Spleen (tissue), 11 donors: ENCODE results near the gene SMARCD3. TPM values are rescaled to one million over a fixed set of nuclear protein-coding genes. Genes with fewer than 3 reads are reported as not detected.

ENCODE experiments used
- DNase-seq: peaks from one replicate; pipeline ENCODE4 v3.0.0-alpha.2; 2020
- H3K27ac ChIP-seq, 8 donors: fragments of 200-600 bp; sonication (generic) in 7 of 8; 1 replicate in 4 of 8; 2 replicates in 4 of 8; pipeline versions ENCODE4 v1.5.0 to v1.8.0; 2016 to 2021; ENCODE audit warnings: inconsistent platforms in 4 of 8, mild to moderate bottlenecking in 4 of 8, moderate library complexity in 1 of 8
- H3K27me3 ChIP-seq, 7 donors: fragments of 200-600 bp; sonication (generic) in 6 of 7; replicated peaks in 1 of 7; 1 replicate in 4 of 7; 2 replicates in 3 of 7; pipeline versions ENCODE4 v1.5.0 to v1.8.0; 2016 to 2021; ENCODE audit warnings: inconsistent platforms in 3 of 7, mild to moderate bottlenecking in 1 of 7
- H3K36me3 ChIP-seq, 6 donors: fragments of 200-600 bp; sonication (generic) in 5 of 6; 1 replicate in 4 of 6; 2 replicates in 2 of 6; pipeline versions ENCODE4 v1.5.0 to v1.8.0; 2016 to 2021; ENCODE audit warnings: inconsistent platforms in 2 of 6
- H3K4me1 ChIP-seq, 6 donors: fragments of 200-600 bp; sonication (generic) in 5 of 6; 1 replicate in 3 of 6; 2 replicates in 3 of 6; pipeline versions ENCODE4 v1.5.0 to v1.8.0; 2016 to 2021; ENCODE audit warnings: inconsistent platforms in 3 of 6
- H3K4me3 ChIP-seq, 8 donors: fragments of 200-600 bp; sonication (generic) in 7 of 8; 1 replicate in 4 of 8; 2 replicates in 4 of 8; pipeline versions ENCODE4 v1.5.0 to v1.8.0; 2016 to 2021; ENCODE audit warnings: inconsistent platforms in 4 of 8, mild to moderate bottlenecking in 4 of 8, moderate library complexity in 2 of 8
- H3K9me3 ChIP-seq, 8 donors: fragments of 200-600 bp; sonication (generic) in 7 of 8; 1 replicate in 4 of 8; 2 replicates in 4 of 8; pipeline versions ENCODE4 v1.5.0 to v1.8.0; 2016 to 2021; ENCODE audit warnings: inconsistent platforms in 4 of 8
- POLR2A ChIP-seq, 3 donors: fragments of 450-650 bp; IDR thresholded peaks; one replicate each; pipeline ENCODE4 v1.5.1; 2017; ENCODE audit warnings: antibody characterized with exemption in 3 of 3, mild to moderate bottlenecking in 1 of 3
- POLR2AphosphoS5 ChIP-seq, 3 donors: sonication (generic); formaldehyde crosslinking; IDR thresholded peaks; one replicate each; pipeline ENCODE4 v1.5.1; 2017; ENCODE audit warnings: antibody characterized with exemption in 3 of 3
- WGBS, 5 donors: extraction: QIAGEN DNeasy Blood & Tissue Kit in 3 of 5; methylation state at CpG; one replicate each; pipeline versions ENCODE4 v1.1.5 to v1.1.7; 2013 to 2018; 5-methylcytosine and 5-hydroxymethylcytosine counted together
- intact Hi-C: fragments of 100-400 bp; cut with DNase I; formaldehyde crosslinking; loops from one replicate; pipeline ENCODE4 v1.15.0; 2023; ENCODE audit warnings: low total_unique reads
- polyA plus RNA-seq, 3 donors: library from polyadenylated mRNA; stranded (reverse); fragments of 200-250 nt; gene quantifications; one replicate each; pipeline ENCODE4 v1.2.1, GENCODE V29; 2013
- total RNA-seq, 7 donors: library from RNA; depleted of rRNA in 3 of 7; stranded (reverse); fragments of >200 nt in 3 of 7; fragmentation: NEBNext Ultra II Directional in 4 of 7; extraction: Animal tissue kit (Norgen Biotek cat#: 25700) in 4 of 7; gene quantifications; one replicate each; pipeline versions ENCODE4 v1.1.0 to v1.2.1, GENCODE V29; 2016 to 2021
- TF ChIP-seq, protein P1 (sequence below), 11 experiments: fragments of 200-600 bp in 7 of 11; fragments of 450-650 bp in 4 of 11; sonication (generic) in 4 of 11; IDR thresholded peaks in 8 of 11; conservative IDR thresholded peaks in 3 of 11; 1 replicate in 7 of 11; 2 replicates in 4 of 11; pipeline versions ENCODE4 v1.4.0 to v1.8.0; 2016 to 2021; ENCODE audit warnings: antibody characterized with exemption in 11 of 11, inconsistent platforms in 4 of 11, mild to moderate bottlenecking in 1 of 11
- donor health status: healthy with polysubstance abuse.
- donor health status: DM: no; HTN: no; CAD: no; lungs with moderate emphysema.
- donor health status: DM: no; HTN: no; CAD: no.
- donor health status: Bipolar disorder and iron deficiency.
- donor health status: healthy.
- donor health status: DM: no; HTN: no; CAD: no.
- donor health status: DM: yes; HTN: yes; CAD: no.

SMARCD3 gene
- total and polyA plus RNA-seq, 10 donors, result 8.8 to 40.2 (median 16.5) TPM

GRCh38 chr7:151245360-151246101 lies 3.0 kb downstream of the SMARCD3 start:
- H3K9me3 ChIP-seq, result no peaks in the 10 kb centered on the region
- H3K4me1 ChIP-seq, result peaks cover 40 to 80% (median 67%) of the 10 kb centered on the region in 6 donors
- TF ChIP-seq, protein P1, sequence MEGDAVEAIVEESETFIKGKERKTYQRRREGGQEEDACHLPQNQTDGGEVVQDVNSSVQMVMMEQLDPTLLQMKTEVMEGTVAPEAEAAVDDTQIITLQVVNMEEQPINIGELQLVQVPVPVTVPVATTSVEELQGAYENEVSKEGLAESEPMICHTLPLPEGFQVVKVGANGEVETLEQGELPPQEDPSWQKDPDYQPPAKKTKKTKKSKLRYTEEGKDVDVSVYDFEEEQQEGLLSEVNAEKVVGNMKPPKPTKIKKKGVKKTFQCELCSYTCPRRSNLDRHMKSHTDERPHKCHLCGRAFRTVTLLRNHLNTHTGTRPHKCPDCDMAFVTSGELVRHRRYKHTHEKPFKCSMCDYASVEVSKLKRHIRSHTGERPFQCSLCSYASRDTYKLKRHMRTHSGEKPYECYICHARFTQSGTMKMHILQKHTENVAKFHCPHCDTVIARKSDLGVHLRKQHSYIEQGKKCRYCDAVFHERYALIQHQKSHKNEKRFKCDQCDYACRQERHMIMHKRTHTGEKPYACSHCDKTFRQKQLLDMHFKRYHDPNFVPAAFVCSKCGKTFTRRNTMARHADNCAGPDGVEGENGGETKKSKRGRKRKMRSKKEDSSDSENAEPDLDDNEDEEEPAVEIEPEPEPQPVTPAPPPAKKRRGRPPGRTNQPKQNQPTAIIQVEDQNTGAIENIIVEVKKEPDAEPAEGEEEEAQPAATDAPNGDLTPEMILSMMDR (IDR thresholded peaks at IDR 0.05 in 8 of 11, conservative IDR thresholded peaks at IDR 0.05 in 3 of 11), result peak in 10 of 11 experiments; percentile 8 to 90 (median 72)
- no peak for TF ChIP-seq POLR2AphosphoS5 (IDR thresholded peaks at IDR 0.05)
- peak overlapping the region in 6 of 8 donors; percentile 26 to 70 (median 38) for H3K4me3 ChIP-seq
- intact Hi-C loops, result loop anchor here (10.0 kb wide), 1 partner anchor 59 kb away; no protein-coding TSS in a partner anchor
- peaks cover 0 to 18% (median 7%) of the 10 kb centered on the region in 6 donors for H3K36me3 ChIP-seq
- H3K27me3 ChIP-seq, result peaks cover 0 to 70% (median 10%) of the 10 kb centered on the region in 7 donors
- H3K27ac ChIP-seq, result peak overlapping the region in 3 of 8 donors; percentile 8 to 19 (median 13)
- WGBS, 5 donors, result 3 to 8% (median 3%) methylated on average over 26 to 60 of the region's 60 CpGs
- peak; percentile 90 for DNase-seq

DNA sequence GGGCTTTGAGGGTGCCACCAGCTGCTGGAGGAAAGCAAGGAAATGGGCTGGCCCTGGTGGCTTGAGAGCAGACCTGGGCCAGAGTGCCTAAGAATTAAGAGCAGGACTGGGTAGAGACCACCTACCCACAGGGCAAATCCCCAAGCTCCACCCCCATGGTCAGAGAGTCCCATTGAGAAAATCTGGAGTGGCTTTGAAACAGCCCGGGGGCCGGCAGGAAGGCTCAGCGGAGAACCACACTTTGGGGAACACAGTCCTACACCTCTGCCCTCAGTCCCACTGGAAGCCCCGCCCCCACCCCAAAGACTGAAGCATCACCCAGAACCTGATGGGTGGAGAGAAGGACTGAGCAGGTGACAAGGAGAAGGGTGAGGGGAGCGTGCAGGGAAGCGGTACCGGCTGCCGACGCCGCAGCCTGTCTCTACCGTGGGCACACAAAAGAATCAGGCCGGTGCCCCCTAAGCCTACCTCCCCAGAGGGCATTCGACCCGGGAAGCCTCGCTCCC lies 3.6 kb downstream of the SMARCD3 start:
- Histone ChIP-seq H3K4me1 (peaks cover 40 to 74% (median 61%) of the 10 kb centered on the region in 6 donors), H3K4me3 (peak overlapping the region in 6 of 8 donors; percentile 26 to 70 (median 38)), H3K27me3 (peaks cover 0 to 63% (median 10%) of the 10 kb centered on the region in 7 donors), H3K36me3 (peaks cover 0 to 24% (median 7%) of the 10 kb centered on the region in 6 donors), H3K9me3 (no peaks in the 10 kb centered on the region), H3K27ac (peak overlapping the region in 1 of 8 donors; percentile 19)
- intact Hi-C loops, result loop anchor here (10.0 kb wide), 1 partner anchor 60 kb away; no protein-coding TSS in a partner anchor
- WGBS, 5 donors, result 5 to 9% (median 7%) methylated on average over 15 of the region's 15 CpGs
- no peak for TF ChIP-seq POLR2AphosphoS5 (IDR thresholded peaks at IDR 0.05)
- TF ChIP-seq POLR2A (IDR thresholded peaks at IDR 0.05), result no peak
- TF ChIP-seq, protein P1 (IDR thresholded peaks at IDR 0.05 in 8 of 11, conservative IDR thresholded peaks at IDR 0.05 in 3 of 11), result no peak
- DNase-seq, result peak; percentile 71

DNA sequence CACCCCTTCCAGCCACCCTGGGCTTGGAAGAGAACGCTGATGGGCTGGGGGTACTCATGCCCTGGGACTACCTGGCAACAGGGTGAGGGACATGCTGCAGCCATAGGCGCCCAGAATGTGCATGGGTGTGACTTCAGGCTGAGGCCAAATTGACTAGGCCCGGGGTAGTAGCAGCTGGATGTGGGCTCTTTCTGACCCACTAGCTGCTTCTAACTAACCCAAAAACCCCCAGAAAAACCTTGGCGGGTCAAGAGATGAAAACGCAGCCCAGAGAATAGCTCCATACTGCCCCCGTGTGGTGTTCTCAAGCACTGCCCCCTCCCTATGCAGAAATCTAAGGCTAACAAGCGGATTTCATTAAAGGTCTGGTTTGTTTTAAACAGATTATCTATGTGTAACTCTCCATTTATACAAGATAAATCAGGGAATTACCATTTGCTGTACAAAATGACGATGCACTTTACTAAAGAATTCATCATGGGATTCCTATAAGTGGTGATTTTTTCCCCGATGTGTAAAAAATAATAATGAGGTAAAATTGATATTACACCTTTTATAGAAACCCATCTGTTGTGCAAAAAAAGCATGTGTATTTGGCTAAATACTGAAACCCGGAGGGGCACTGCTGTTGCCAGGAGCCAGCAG lies 4.2 kb downstream of the SMARCD3 start:
- Histone ChIP-seq H3K27ac (no peak overlapping the region), H3K4me3 (peak overlapping the region in 4 of 8 donors; percentile 32 to 70 (median 38)), H3K4me1 (peaks cover 40 to 68% (median 55%) of the 10 kb centered on the region in 6 donors), H3K9me3 (no peaks in the 10 kb centered on the region), H3K36me3 (peaks cover 0 to 30% (median 8%) of the 10 kb centered on the region in 6 donors), H3K27me3 (peaks cover 0 to 57% (median 10%) of the 10 kb centered on the region in 7 donors)
- 18 to 26% (median 22%) methylated on average over 10 of the region's 10 CpGs for WGBS, 5 donors
- TF ChIP-seq, protein P1 (IDR thresholded peaks at IDR 0.05 in 8 of 11, conservative IDR thresholded peaks at IDR 0.05 in 3 of 11), result peak; percentile 58 to 93 (median 83)
- TF ChIP-seq POLR2AphosphoS5 (IDR thresholded peaks at IDR 0.05), result no peak
- TF ChIP-seq POLR2A (IDR thresholded peaks at IDR 0.05), result no peak
- intact Hi-C loops, result loop anchor here (10.0 kb wide), 1 partner anchor 60 kb away; no protein-coding TSS in a partner anchor
- peak; percentile 72 for DNase-seq
